ENCODE data around the gene PGM5. TPM values are rescaled to one million over a fixed set of nuclear protein-coding genes. Genes with fewer than 3 reads are reported as not detected.

PGM5 gene
- total RNA-seq, 1 experiment from 2014 or later = 0.13 TPM

DNA sequence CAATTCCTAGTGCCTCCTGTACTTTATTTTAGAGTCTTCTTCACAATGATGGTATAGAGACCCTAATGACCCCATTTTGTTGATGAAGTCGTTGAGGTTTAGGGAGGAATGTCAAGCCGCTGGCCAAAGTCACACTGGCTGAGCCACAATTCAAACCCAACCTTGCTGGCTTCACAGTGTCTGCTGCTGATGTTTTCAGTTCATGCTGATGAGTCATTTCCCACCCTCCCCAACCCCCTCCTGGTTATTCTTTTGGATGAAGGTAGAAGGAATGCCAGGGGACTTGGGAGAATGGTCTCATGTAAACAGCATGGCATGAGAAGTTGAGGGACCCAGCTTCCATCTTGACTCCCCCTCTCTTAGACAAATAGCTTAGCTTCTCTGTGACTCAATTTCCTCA lies 115.7 kb downstream of the PGM5 start:
- TF ChIP-seq GTF2I (CRISPR knock-in tag; conservative IDR thresholded peaks at IDR 0.05) (no peak), USF2 (CRISPR knock-in tag; IDR thresholded peaks at IDR 0.05) (no peak), ZNF138 (CRISPR knock-in tag; conservative IDR thresholded peaks at IDR 0.05) (no peak), JUN (CRISPR knock-in tag; IDR thresholded peaks at IDR 0.05) (no peak), OVOL2 (CRISPR knock-in tag; IDR thresholded peaks at IDR 0.05; ENCODE audit: borderline replicate concordance) (no peak), NFATC4 (CRISPR knock-in tag; IDR thresholded peaks at IDR 0.05) (no peak)
- TF ChIP-seq, protein P1, sequence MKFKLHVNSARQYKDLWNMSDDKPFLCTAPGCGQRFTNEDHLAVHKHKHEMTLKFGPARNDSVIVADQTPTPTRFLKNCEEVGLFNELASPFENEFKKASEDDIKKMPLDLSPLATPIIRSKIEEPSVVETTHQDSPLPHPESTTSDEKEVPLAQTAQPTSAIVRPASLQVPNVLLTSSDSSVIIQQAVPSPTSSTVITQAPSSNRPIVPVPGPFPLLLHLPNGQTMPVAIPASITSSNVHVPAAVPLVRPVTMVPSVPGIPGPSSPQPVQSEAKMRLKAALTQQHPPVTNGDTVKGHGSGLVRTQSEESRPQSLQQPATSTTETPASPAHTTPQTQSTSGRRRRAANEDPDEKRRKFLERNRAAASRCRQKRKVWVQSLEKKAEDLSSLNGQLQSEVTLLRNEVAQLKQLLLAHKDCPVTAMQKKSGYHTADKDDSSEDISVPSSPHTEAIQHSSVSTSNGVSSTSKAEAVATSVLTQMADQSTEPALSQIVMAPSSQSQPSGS (CRISPR knock-in tag; IDR thresholded peaks at IDR 0.05; ENCODE audit: borderline replicate concordance, low read depth) = no peak
- no peak overlapping the region for H3K4me3 Mint-ChIP-seq
- H3K36me3 Mint-ChIP-seq = no peaks in the 10 kb centered on the region
- no peaks in the 10 kb centered on the region for H3K9me3 Mint-ChIP-seq
- ATAC-seq = no peak
- CTCF ChIA-PET = no interaction called here
- POLR2A ChIA-PET = no interaction called here
- peaks cover 23% of the 10 kb centered on the region for H3K27me3 Mint-ChIP-seq (ENCODE audit: low read depth)
- H3K4me1 Mint-ChIP-seq = no peaks in the 10 kb centered on the region
- H3K27ac Mint-ChIP-seq = no peak overlapping the region
- no peak for DNase-seq (ENCODE audit: low spot score)

GRCh38 chr9:68473790-68474189 lies 117.4 kb downstream of the PGM5 start:
- ATAC-seq (no peak), DNase-seq (ENCODE audit: low spot score) (no peak)
- no peak overlapping the region for H3K27ac Mint-ChIP-seq
- no peaks in the 10 kb centered on the region for H3K4me1 Mint-ChIP-seq
- CTCF ChIA-PET = interaction anchor here (1.0 kb wide), 1 partner anchor 57 kb away, joined by 4 read pairs; no protein-coding TSS in a partner anchor
- TF ChIP-seq MXD4 (CRISPR knock-in tag; IDR thresholded peaks at IDR 0.05; ENCODE audit: borderline replicate concordance) (no peak), ZNF219 (CRISPR knock-in tag; IDR thresholded peaks at IDR 0.05; ENCODE audit: borderline replicate concordance) (no peak), CTCF (IDR thresholded peaks at IDR 0.05) (no peak), GRHL2 (CRISPR knock-in tag; IDR thresholded peaks at IDR 0.05; ENCODE audit: insufficient replicate concordance, severe bottlenecking) (no peak), ZNF423 (CRISPR knock-in tag; IDR thresholded peaks at IDR 0.05) (no peak), ETV6 (CRISPR knock-in tag; IDR thresholded peaks at IDR 0.05) (no peak), JUN (CRISPR knock-in tag; IDR thresholded peaks at IDR 0.05) (no peak), ZNF671 (CRISPR knock-in tag; IDR thresholded peaks at IDR 0.05) (no peak)
- TF ChIP-seq, protein P2, sequence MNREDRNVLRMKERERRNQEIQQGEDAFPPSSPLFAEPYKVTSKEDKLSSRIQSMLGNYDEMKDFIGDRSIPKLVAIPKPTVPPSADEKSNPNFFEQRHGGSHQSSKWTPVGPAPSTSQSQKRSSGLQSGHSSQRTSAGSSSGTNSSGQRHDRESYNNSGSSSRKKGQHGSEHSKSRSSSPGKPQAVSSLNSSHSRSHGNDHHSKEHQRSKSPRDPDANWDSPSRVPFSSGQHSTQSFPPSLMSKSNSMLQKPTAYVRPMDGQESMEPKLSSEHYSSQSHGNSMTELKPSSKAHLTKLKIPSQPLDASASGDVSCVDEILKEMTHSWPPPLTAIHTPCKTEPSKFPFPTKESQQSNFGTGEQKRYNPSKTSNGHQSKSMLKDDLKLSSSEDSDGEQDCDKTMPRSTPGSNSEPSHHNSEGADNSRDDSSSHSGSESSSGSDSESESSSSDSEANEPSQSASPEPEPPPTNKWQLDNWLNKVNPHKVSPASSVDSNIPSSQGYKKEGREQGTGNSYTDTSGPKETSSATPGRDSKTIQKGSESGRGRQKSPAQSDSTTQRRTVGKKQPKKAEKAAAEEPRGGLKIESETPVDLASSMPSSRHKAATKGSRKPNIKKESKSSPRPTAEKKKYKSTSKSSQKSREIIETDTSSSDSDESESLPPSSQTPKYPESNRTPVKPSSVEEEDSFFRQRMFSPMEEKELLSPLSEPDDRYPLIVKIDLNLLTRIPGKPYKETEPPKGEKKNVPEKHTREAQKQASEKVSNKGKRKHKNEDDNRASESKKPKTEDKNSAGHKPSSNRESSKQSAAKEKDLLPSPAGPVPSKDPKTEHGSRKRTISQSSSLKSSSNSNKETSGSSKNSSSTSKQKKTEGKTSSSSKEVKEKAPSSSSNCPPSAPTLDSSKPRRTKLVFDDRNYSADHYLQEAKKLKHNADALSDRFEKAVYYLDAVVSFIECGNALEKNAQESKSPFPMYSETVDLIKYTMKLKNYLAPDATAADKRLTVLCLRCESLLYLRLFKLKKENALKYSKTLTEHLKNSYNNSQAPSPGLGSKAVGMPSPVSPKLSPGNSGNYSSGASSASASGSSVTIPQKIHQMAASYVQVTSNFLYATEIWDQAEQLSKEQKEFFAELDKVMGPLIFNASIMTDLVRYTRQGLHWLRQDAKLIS (CRISPR knock-in tag; IDR thresholded peaks at IDR 0.05; ENCODE audit: borderline replicate concordance) = no peak
- TF ChIP-seq, protein P3, sequence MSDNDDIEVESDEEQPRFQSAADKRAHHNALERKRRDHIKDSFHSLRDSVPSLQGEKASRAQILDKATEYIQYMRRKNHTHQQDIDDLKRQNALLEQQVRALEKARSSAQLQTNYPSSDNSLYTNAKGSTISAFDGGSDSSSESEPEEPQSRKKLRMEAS (CRISPR knock-in tag; IDR thresholded peaks at IDR 0.05) = no peak
- TF ChIP-seq, protein P4, sequence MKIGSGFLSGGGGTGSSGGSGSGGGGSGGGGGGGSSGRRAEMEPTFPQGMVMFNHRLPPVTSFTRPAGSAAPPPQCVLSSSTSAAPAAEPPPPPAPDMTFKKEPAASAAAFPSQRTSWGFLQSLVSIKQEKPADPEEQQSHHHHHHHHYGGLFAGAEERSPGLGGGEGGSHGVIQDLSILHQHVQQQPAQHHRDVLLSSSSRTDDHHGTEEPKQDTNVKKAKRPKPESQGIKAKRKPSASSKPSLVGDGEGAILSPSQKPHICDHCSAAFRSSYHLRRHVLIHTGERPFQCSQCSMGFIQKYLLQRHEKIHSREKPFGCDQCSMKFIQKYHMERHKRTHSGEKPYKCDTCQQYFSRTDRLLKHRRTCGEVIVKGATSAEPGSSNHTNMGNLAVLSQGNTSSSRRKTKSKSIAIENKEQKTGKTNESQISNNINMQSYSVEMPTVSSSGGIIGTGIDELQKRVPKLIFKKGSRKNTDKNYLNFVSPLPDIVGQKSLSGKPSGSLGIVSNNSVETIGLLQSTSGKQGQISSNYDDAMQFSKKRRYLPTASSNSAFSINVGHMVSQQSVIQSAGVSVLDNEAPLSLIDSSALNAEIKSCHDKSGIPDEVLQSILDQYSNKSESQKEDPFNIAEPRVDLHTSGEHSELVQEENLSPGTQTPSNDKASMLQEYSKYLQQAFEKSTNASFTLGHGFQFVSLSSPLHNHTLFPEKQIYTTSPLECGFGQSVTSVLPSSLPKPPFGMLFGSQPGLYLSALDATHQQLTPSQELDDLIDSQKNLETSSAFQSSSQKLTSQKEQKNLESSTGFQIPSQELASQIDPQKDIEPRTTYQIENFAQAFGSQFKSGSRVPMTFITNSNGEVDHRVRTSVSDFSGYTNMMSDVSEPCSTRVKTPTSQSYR (CRISPR knock-in tag; IDR thresholded peaks at IDR 0.05) = no peak
- peaks cover 38% of the 10 kb centered on the region for H3K27me3 Mint-ChIP-seq (ENCODE audit: low read depth)
- no peaks in the 10 kb centered on the region for H3K9me3 Mint-ChIP-seq
- POLR2A ChIA-PET = no interaction called here
- no peaks in the 10 kb centered on the region for H3K36me3 Mint-ChIP-seq
- no peak overlapping the region for H3K4me3 Mint-ChIP-seq
